Lower lobe of right lung (tissue), 2 donors: ENCODE measurements around the gene MAP3K5. TPM values are rescaled to one million over a fixed set of nuclear protein-coding genes. Genes with fewer than 3 reads are reported as not detected.

Source experiments
- ATAC-seq, 2 donors: fragments of 200-7000 bp; cut with Tn5 transposase; one replicate each; pipeline ENCODE4 v1.9.1; 2020 to 2022; ENCODE audit warnings: mild to moderate bottlenecking in 2 of 2, moderate library complexity in 2 of 2
- DNase-seq: peaks from one replicate; pipeline ENCODE4 v3.0.0-alpha.2; 2020
- H3K27ac ChIP-seq: fragments of 200-600 bp; one replicate; pipeline ENCODE4 v1.8.0; 2022
- H3K27me3 ChIP-seq: fragments of 200-600 bp; one replicate; pipeline ENCODE4 v1.8.0; 2022; ENCODE audit warnings: low read depth
- H3K36me3 ChIP-seq: fragments of 200-600 bp; one replicate; pipeline ENCODE4 v1.8.0; 2022; ENCODE audit warnings: mild to moderate bottlenecking
- H3K4me1 ChIP-seq: fragments of 200-600 bp; one replicate; pipeline ENCODE4 v1.8.0; 2022
- H3K4me3 ChIP-seq: fragments of 200-600 bp; one replicate; pipeline ENCODE4 v1.8.0; 2022; ENCODE audit warnings: mild to moderate bottlenecking
- H3K9me3 ChIP-seq: fragments of 200-600 bp; one replicate; pipeline ENCODE4 v1.8.0; 2022
- CTCF ChIP-seq: fragments of 200-600 bp; IDR thresholded peaks from one replicate; pipeline ENCODE4 v1.8.0; 2022; ENCODE audit warnings: antibody characterized with exemption, mild to moderate bottlenecking
- intact Hi-C: fragments of 100-400 bp; cut with DNase I; formaldehyde crosslinking; loops from one replicate; pipeline ENCODE4 v1.11.0; 2022
- total RNA-seq: library from RNA; stranded (reverse); fragmentation: NEBNext Ultra II Directional; extraction: Animal tissue kit (Norgen Biotek cat#: 25700); gene quantifications from one replicate; pipeline ENCODE4 v1.2.1, GENCODE V29; 2021
- donor health status: DM: no; HTN: yes; CAD: no; lungs with severe emphysema.

MAP3K5 gene
- total RNA-seq, 1 donor from 2014 or later, result 32.0 TPM

GRCh38 chr6:136782021-136782770 lies 10.1 kb downstream of the MAP3K5 start:
- H3K27me3 ChIP-seq, result no peaks in the 10 kb centered on the region
- H3K4me1 ChIP-seq, result peaks cover 75% of the 10 kb centered on the region
- H3K4me3 ChIP-seq, result no peak overlapping the region

GRCh38 chr6:136780972-136781371 lies 11.3 kb downstream of the MAP3K5 start:
- TF ChIP-seq CTCF, result no peak
- Histone ChIP-seq H3K9me3 (no peaks in the 10 kb centered on the region), H3K27me3 (no peaks in the 10 kb centered on the region), H3K27ac (no peak overlapping the region), H3K4me1 (peaks cover 62% of the 10 kb centered on the region), H3K36me3 (no peaks in the 10 kb centered on the region), H3K4me3 (no peak overlapping the region)
- DNase-seq, result no peak
- no peak for ATAC-seq
- intact Hi-C loops, result no loop called here

More at GRCh38 chr6:136782021-136782770, 10.1 kb downstream of the MAP3K5 start:
- intact Hi-C loops, result no loop called here
- ATAC-seq (peak; percentile 14 to 34), DNase-seq (no peak)
- no peak overlapping the region for H3K27ac ChIP-seq
- no peaks in the 10 kb centered on the region for H3K9me3 ChIP-seq
- no peak for TF ChIP-seq CTCF
- no peaks in the 10 kb centered on the region for H3K36me3 ChIP-seq

GRCh38 chr6:136779682-136780081 lies 12.6 kb downstream of the MAP3K5 start:
- intact Hi-C loops, result no loop called here
- TF ChIP-seq CTCF, result no peak
- Histone ChIP-seq H3K4me3 (no peak overlapping the region), H3K27ac (no peak overlapping the region), H3K27me3 (no peaks in the 10 kb centered on the region), H3K9me3 (no peaks in the 10 kb centered on the region), H3K36me3 (no peaks in the 10 kb centered on the region), H3K4me1 (peaks cover 63% of the 10 kb centered on the region)
- DNase-seq, result no peak
- no peak for ATAC-seq

GRCh38 chr6:136777651-136778050 lies 14.6 kb downstream of the MAP3K5 start:
- intact Hi-C loops, result no loop called here
- no peak for TF ChIP-seq CTCF
- H3K27ac ChIP-seq, result no peak overlapping the region
- H3K36me3 ChIP-seq, result no peaks in the 10 kb centered on the region
- DNase-seq, result no peak
- no peaks in the 10 kb centered on the region for H3K9me3 ChIP-seq
- H3K4me3 ChIP-seq, result no peak overlapping the region
- H3K27me3 ChIP-seq, result no peaks in the 10 kb centered on the region
- peaks cover 54% of the 10 kb centered on the region for H3K4me1 ChIP-seq
- ATAC-seq, result no peak

GRCh38 chr6:136775548-136775947 lies 16.7 kb downstream of the MAP3K5 start:
- Histone ChIP-seq H3K4me1 (peaks cover 53% of the 10 kb centered on the region), H3K36me3 (no peaks in the 10 kb centered on the region), H3K4me3 (no peak overlapping the region), H3K27ac (peak overlapping the region; percentile 32), H3K27me3 (no peaks in the 10 kb centered on the region), H3K9me3 (no peaks in the 10 kb centered on the region)
- peak; percentile 20 to 57 for ATAC-seq
- no peak for DNase-seq
- TF ChIP-seq CTCF, result no peak
- intact Hi-C loops, result no loop called here
